Muscle layer of duodenum (tissue), 2 donors: ENCODE measurements around the gene HDGF.

Experiments used
- H3K27ac ChIP-seq: one replicate; pipeline ENCODE4 v1.7.0; 2013; ENCODE audit warnings: mild to moderate bottlenecking, low read length
- H3K27me3 ChIP-seq: one replicate; pipeline ENCODE4 v1.7.0; 2013; ENCODE audit warnings: low read depth, mild to moderate bottlenecking, control low read depth, low read length
- H3K36me3 ChIP-seq, 2 donors: one replicate each; pipeline ENCODE4 v1.7.0; 2013; ENCODE audit warnings: low read length in 2 of 2, control low read depth in 1 of 2, mild to moderate bottlenecking in 1 of 2; ENCODE audit not compliant: insufficient read depth in 2 of 2, control insufficient read depth in 1 of 2
- H3K4me1 ChIP-seq, 2 donors: one replicate each; pipeline ENCODE4 v1.7.0; 2013; ENCODE audit warnings: low read length in 2 of 2, mild to moderate bottlenecking in 2 of 2, control low read depth in 1 of 2, moderate library complexity in 1 of 2; ENCODE audit not compliant: insufficient read depth in 2 of 2, control insufficient read depth in 1 of 2
- H3K4me3 ChIP-seq, 2 donors: one replicate each; pipeline ENCODE4 v1.7.0; 2013; ENCODE audit warnings: low read length in 2 of 2, low read depth in 1 of 2, mild to moderate bottlenecking in 1 of 2
- H3K9me3 ChIP-seq, 2 donors: one replicate each; pipeline ENCODE4 v1.7.0; 2013; ENCODE audit warnings: low read length in 2 of 2, control low read depth in 1 of 2, mild to moderate bottlenecking in 1 of 2; ENCODE audit not compliant: control insufficient read depth in 1 of 2
- donor health status: healthy.

Gene HDGF

DNA sequence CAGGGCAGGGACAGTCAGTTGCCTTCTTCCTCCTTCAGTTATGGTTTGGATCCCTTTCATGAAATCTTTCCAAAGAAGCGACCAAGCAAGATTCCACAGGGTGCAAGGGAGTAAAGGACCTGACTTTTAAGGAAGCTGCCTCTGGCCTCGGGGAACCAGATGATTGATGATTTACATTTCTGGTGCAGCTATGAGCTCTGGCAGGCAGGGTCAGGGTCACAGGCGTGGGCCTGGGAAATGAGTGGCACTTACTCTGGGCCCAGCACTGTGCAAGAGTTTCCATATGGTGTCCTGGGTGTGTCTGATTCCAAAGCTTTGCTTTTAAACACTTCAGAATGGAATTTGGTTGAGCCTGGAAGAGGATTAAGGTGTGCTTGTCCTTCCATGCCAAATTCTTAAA is 38.8 kb downstream of the HDGF start:
- Histone ChIP-seq H3K27me3 (no peaks in the 10 kb centered on the region), H3K9me3 (no peaks in the 10 kb centered on the region), H3K36me3 (peaks cover 0 to 3% of the 10 kb centered on the region in 2 donors), H3K4me3 (no peak overlapping the region), H3K27ac (no peak overlapping the region), H3K4me1 (peaks cover 10 to 47% of the 10 kb centered on the region in 2 donors)

DNA sequence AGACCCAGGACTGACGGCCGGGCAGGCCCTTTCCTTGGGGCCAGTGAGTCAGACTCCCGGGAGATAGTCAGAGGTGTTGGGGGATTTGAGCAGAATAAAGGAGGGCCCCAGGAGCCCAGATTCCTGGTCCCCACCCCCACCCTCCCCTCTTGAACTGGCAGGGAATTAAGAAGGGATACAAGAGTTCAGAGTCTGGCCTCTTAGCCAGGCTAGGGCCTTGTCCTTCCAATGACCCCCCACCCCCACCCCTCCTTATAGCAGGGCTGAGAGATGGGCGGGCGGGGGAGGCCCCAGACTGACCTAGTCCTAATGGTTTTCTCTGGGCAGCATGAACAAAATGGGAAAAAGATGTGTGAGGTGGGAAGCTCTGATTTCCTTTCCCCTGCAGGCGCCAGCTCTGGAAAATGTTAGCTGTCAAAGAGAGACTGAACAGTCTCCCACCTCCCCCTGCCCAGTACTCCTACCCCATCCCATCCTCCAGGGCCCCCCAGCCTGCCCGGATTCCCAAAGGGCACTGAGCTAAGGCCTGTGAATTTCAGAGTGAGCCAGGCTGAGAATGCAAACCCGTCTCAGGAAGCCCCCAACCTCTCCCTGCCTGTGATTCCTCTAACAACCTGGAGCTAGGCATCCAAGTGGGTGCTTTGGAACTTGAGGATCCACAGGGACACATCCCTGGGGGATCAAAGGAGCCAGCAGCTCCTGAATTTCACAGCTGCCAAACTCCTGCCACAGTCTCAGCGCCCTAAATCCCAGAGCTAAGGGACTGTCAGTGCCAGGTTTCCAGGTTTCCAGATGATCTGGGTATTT is 40.3 kb downstream of the HDGF start:
- Histone ChIP-seq H3K4me3 (no peak overlapping the region), H3K27me3 (no peaks in the 10 kb centered on the region), H3K27ac (no peak overlapping the region), H3K4me1 (peaks cover 10 to 60% of the 10 kb centered on the region in 2 donors), H3K36me3 (peaks cover 0 to 3% of the 10 kb centered on the region in 2 donors), H3K9me3 (no peaks in the 10 kb centered on the region)

DNA sequence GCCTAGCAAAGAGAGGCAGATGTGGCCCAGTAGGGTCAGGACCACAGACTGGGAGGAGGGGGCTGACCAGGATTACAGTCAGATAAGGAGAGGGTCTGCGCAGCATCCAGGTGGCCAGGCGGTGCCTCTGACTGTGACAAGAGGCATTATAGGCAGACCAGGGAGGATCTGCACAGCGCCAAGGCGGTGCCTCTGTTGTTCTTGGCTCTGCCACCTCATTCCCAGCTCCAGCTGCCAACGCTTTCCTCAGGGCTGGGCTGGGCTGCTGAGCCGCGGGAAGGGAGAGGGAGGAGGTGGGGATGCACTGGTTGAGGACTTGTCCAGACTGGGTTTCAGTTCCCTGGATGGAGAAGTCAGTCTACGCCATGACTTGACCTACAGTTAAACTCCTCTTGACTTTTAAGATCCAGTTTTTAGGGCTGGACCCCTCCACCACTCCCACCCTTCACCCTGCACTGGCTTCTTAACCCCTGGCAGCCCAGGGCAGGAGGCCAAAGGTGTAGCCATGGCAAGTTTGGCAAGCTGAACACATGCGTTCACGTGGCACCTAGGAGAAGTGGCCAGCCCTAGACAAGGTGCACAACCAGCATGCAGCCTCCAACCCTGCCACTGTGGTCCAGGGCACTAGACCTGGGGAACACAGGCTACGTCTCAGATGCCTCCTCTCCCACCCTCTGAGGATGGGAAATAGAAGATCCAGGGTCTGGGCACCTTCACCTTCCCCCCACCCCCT is 41.6 kb downstream of the HDGF start:
- Histone ChIP-seq H3K4me3 (no peak overlapping the region), H3K4me1 (peaks cover 10 to 72% of the 10 kb centered on the region in 2 donors), H3K36me3 (no peaks in the 10 kb centered on the region), H3K9me3 (no peaks in the 10 kb centered on the region), H3K27ac (no peak overlapping the region), H3K27me3 (peaks cover 3% of the 10 kb centered on the region)

DNA sequence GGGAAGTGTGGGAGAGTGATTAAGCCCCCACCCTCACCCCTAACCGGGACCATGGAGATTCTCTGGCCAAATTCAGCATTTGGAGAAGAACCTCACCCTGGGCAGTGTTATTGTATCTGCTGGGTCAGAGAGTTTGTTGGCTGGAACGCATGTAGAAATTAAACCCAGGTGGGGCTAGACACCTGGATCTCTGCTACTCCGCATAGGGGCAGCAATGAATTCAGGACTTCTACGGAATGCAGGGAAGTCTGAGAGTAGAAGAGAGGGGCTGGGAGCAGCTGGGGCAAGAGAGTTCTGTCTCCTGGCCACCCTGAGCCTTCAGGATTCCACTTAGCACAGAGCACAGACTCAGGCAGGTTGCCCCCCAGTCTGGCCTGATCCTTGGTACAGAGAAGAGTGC is 42.4 kb downstream of the HDGF start:
- Histone ChIP-seq H3K4me1 (peaks cover 10 to 81% of the 10 kb centered on the region in 2 donors), H3K4me3 (no peak overlapping the region), H3K9me3 (no peaks in the 10 kb centered on the region), H3K36me3 (no peaks in the 10 kb centered on the region), H3K27me3 (peaks cover 12% of the 10 kb centered on the region), H3K27ac (no peak overlapping the region)

DNA sequence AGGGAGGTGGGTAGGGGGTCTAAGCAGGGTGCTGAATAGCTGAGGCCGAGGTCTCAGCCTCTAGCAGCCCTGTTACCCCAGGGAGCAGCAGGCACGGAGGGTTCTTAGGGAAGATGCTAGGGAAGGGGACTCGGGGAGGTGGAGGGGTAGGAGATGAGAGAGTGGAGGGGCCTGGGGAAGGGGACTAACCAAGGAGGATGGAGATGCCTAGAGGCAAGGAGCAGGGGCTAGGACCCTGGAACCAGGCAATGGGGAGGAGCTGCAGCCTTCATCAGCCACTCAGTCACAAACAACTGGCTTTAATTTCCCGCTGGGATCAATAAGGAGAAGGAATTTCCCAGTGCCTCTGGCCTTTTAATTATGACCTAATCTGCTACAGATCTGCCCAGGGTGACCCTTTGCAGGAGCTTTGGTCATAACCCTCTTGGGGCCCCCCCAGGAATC is 43.2 kb downstream of the HDGF start:
- H3K4me3 ChIP-seq = no peak overlapping the region
- H3K27me3 ChIP-seq = peaks cover 20% of the 10 kb centered on the region
- H3K36me3 ChIP-seq = no peaks in the 10 kb centered on the region
- H3K27ac ChIP-seq = no peak overlapping the region
- peaks cover 10 to 89% of the 10 kb centered on the region in 2 donors for H3K4me1 ChIP-seq
- H3K9me3 ChIP-seq = no peaks in the 10 kb centered on the region

DNA sequence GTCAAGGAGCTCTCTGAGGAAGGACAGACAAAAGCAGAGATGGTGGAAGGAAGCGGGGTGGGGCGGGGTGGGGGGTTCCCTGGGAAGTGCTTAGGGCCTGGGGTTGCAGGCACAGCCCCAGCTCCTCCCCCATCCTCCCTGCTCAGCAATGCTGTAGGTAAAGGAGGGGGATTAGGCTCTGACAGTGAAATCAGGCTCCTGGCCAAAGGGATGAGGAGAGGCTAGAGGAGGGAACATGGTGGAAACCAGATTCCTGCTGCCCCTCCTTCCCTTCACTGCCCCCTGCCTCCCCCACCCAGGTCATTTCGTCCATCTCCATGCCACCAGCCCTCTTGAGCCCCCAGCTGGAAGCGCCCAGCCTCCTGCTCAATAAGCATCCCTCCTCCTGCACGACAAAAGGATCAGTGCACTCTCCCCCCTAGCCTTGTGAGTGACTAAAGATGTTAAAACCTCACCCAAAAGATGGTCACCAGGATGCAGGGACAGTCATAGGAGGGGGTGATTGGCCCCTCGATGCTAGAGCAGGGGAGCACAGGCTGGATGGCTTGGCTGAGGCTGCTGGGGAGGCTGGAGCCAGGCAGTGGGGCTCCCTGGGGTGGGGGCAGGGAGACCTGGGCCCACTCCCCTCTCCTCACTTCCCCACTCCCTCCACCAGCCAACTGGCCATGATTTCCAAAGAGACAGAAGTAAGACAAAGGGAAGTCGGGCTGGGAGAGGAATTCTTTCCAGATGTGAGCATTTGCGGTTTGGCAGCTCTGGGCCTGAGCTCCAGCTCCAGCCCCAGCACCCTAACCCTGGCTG is 43.9 kb downstream of the HDGF start:
- no peaks in the 10 kb centered on the region for H3K36me3 ChIP-seq
- peaks cover 10 to 84% of the 10 kb centered on the region in 2 donors for H3K4me1 ChIP-seq
- no peaks in the 10 kb centered on the region for H3K9me3 ChIP-seq
- H3K27me3 ChIP-seq = peaks cover 22% of the 10 kb centered on the region
- H3K27ac ChIP-seq = no peak overlapping the region
- no peak overlapping the region for H3K4me3 ChIP-seq

DNA sequence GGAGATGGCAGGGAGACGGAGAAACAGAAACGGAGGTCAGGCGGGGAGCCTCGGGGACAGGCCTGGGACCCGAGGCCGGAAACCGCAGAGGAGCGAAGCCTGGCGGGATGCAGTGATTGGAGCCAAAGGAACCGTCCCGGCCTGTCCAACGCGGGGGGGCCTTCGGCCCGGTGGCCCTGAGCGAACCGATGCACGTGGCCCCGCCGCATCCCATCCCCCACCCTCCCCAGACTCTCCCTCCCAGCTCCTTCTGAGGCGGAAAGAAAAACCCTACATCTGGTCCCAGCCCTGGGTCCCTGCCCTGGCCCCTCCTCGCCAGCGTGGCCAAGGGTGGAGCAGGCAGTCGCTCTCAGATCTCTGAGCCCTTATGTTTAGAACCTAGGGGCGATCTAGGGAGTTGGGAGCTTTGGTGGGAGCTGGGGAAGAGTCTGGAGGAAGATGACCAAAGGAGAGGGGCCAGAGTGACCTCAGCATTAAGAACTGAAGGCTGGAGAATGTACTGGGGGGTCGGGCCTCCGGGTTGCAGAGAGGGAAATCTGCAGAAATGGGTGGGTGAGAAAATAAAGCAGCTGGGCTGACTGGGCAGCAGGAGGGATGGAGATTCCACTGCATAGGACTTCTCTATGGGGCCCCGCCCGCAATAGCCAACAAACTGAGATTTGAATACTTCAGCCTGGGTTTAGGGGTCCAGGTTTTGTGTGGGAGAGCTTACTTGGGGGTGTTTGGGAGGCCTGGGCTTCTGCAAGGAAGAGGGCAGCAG is 44.6 kb downstream of the HDGF start:
- peaks cover 10 to 77% of the 10 kb centered on the region in 2 donors for H3K4me1 ChIP-seq
- no peaks in the 10 kb centered on the region for H3K9me3 ChIP-seq

DNA sequence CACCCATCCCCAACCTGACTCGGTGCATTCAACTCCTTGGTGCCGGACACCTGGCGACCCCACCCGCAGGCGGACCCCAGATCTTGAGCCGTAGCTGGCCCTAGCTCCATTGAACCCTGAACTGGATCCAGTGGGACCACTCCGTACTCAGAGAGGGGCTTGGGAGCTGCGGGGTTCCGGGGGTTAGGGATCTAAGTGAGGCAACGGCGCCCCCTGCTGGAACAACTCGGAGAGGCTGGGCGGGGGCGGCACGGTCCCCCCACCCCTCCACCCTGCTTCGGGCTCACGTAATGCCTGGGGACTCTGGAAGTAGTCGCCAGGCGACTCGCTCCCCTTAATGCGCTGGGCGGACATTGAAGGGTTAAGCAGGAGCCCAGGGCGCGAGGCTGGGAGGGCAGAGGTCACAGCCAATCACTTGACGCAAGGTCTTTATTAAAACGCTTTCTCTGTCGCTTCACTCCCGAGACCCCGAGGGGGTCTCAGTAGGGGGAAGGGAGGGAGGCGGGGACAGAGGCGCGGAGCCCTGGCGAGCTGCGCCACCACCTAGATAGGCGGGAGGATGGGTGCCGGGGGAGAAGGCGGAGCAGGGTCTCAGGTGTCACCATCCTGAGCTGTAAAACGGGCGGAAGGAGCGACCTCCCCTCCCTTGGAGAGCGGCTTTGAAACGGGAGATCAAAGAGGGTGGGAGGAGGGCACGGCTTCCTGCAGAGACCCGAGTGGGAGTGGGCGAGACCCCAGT is 45.4 kb downstream of the HDGF start:
- peaks cover 22% of the 10 kb centered on the region for H3K27me3 ChIP-seq
- peak overlapping the region; percentile 42 to 62 for H3K4me3 ChIP-seq
- no peaks in the 10 kb centered on the region for H3K36me3 ChIP-seq
- H3K9me3 ChIP-seq = no peaks in the 10 kb centered on the region
- no peak overlapping the region for H3K27ac ChIP-seq
- H3K4me1 ChIP-seq = peaks cover 10 to 69% of the 10 kb centered on the region in 2 donors

More for the DNA sequence above, 44.6 kb downstream of the HDGF start:
- Histone ChIP-seq H3K4me3 (peak overlapping the region; percentile 16 to 62), H3K36me3 (no peaks in the 10 kb centered on the region), H3K27me3 (peaks cover 22% of the 10 kb centered on the region), H3K27ac (no peak overlapping the region)

DNA sequence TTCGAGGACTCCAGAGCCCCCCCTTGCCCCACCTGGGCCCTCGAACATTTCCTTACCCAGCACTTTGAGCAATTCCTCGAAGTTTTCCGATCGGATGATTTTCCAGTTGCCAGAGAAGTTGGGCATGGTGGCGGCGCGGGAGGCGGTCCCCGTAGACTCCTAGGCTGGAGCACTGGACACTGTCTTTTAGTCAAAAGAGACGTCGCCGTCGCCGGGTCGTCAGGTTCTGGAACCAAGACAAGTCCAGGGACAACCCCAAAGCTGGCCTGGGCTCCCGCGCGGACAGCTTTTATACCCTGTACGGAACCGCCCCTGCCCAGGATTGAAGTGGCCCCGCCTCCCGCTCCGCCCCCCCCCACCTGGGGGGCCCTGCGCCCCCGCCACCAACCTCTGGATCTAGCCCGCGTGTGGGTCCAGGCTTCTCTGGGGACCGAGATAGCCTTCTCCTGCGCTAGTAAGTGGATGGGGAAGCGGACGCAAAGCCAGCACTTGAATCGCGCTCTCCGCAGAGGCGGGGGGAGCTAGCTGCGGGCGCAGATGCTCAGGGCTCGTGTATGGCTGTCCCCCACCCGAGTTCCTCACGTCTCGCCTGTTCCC is 46.1 kb downstream of the HDGF start, which contains the start of gene CRABP2:
Gene CRABP2, minus strand, starts transcription at position 263 of the 597 bp plus-strand sequence. Its CDS starts 137 bp downstream, at position 126.
- H3K27ac ChIP-seq = no peak within 1 kb of the TSS
- H3K9me3 ChIP-seq = no peaks in the 10 kb centered on the region
- H3K36me3 ChIP-seq = peaks cover 0 to 4% of the 10 kb centered on the region in 2 donors
- peaks cover 10 to 64% of the 10 kb centered on the region in 2 donors for H3K4me1 ChIP-seq
- H3K27me3 ChIP-seq = peaks cover 22% of the 10 kb centered on the region
- peak within 1 kb of the TSS; percentile 42 to 62 for H3K4me3 ChIP-seq

DNA sequence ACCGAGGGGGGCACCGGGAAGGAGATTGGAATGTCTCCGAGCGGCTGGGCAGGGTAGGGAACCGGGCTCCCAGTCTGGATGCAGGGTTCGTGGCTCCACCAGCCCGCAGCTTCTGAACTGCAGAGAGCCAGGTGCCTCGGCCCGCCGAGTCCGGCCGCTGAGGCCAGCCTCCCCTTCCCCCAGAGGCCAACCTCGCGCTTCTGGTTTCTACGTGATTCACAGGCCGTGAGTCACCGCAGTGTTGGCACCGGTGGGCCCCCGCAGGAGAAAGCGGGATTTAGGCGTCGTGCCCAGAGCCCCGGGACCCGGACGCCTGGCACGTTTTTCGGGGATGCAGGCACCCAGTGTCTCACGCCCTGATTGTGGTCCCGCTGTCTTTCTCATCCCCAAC is 46.5 kb downstream of the HDGF start:
- no peak overlapping the region for H3K27ac ChIP-seq
- H3K9me3 ChIP-seq = no peaks in the 10 kb centered on the region
- H3K27me3 ChIP-seq = peaks cover 22% of the 10 kb centered on the region
- H3K36me3 ChIP-seq = peaks cover 0 to 5% of the 10 kb centered on the region in 2 donors
- peak overlapping the region; percentile 42 to 62 for H3K4me3 ChIP-seq
- H3K4me1 ChIP-seq = peaks cover 7 to 59% of the 10 kb centered on the region in 2 donors
